HG02571 (cell line): ENCODE measurements around the gene CCN5.

Experiments used
- ATAC-seq: cut with Tn5 transposase; IDR thresholded peaks from one replicate; pipeline ENCODE4 v1.9.1; 2021; ENCODE audit warnings: mild to moderate bottlenecking, moderate library complexity; ENCODE audit not compliant: unreplicated experiment

The CCN5 gene

DNA sequence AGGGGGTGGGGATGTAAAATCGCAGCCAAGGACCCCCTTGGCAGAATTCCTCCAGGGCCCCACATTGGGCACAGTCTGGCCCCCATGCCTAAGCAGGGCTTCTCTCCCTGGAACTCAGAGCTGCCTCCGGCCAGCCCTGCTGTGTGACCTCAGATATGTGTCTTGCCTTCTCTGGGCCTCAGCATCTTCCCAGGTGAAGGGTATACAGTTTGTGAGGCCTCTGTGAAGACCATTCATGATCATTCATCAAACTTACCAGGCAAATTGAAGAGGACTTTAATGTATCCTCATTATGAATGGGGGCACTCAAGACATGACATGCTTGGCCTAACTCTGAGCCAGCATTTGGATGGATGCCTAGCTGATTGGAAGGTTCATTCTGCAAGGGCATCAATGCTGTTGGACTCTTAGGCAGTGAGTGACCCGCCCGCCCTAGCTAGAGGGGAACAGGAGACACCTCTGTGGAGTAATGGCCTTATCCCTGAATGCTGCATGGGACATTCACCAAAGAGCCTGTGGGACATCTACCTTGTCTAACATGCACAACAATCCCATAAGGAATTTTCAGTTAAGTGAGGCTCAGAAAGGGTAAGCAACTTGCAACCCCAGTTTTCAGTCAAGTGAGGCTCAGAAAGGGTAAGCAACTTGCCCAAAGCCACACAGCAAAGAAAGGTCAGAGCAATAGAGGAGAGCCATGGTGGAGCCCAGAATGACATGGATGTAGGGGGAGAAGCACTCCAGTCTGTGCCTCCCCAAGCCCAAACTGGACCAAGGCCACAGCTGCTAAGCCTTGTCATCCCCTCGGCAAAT lies 535 bp downstream of the CCN5 start:
- no peak for ATAC-seq

DNA sequence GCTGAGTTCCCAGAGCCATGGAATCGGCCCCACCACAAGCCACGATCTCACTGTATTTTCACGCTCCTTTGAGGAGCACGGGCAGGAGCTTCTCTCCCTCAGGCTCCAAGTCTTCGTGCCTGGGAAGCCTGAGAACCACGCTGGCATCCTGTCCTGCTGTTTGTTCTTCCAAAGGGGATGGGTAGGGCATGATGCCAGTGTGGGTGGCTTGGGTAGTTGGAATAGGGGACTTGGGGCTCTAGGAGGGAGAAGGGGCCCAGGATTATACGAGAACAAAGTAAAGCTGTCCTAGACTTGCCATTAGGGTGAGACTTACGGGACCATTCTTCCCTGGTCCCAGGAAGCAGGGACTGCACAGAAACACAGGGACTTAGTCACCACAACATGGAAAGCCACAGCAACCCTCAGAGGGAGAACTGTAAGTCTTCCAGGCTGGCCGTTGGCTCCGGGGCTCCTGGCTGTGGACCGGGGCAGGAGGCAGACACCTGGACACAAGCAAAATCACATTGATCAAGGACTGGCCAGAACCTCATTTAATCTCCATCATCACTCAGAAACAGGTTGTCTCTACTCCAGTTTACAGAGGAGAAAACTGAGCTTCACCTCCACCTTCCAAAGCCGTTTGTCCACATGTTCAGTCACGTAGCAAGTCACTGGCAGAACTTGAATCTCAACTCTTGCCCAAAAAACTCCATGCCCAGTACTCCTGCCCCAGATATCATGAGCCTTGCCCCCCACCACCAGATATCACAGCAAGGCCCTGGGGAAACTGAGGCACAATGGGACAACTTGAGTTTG lies 1.3 kb downstream of the CCN5 start:
- no peak for ATAC-seq

DNA sequence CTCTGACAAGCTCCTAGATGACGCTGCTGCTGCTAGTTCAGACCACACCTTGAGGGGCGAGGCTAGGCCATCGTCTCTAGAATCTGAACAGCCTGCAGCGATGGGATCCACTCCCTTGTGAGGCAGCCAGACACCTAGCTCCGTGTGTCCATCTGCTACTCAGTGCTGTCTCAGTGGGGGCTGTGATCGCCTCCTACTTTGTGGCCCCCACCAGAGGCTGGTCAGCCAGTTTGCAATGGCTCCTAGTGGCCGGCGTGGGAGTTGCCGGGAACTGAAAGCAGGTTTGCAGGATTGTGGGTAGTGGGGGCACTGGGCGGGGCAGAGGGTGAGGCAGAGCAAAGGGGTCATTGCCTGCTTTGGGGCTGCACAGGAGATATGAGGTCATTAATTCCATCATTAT lies 2.8 kb downstream of the CCN5 start:
- ATAC-seq, result no peak

DNA sequence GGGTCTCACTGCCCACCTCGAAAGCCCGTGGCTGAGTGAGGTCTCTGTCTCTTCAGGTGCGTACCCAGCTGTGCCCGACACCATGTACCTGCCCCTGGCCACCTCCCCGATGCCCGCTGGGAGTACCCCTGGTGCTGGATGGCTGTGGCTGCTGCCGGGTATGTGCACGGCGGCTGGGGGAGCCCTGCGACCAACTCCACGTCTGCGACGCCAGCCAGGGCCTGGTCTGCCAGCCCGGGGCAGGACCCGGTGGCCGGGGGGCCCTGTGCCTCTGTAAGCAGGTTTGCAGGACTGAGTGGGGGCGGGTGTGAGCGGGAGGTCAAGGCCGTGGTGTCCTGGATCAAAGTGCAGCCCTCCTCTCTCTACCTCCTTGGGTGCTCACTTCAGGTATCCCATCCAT lies 4.7 kb downstream of the CCN5 start:
- ATAC-seq, result no peak

DNA sequence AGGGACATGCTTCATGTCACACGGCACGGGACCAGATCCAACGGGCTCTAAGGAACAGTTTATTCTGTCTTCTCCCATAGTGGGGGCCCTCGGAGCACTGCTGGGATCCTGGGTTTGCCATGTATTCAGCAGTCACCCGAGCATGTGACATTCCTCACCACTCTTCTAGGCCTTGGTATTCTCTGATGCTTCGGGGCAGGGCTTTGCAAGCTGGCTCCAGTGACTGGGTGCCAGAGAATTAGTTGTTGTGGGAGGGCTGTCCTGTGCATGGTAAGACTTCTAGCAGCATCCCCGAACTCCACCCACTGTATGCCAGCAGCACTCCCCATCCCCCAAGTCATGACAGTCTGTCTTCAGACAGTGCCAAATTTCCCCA lies 5.4 kb downstream of the CCN5 start:
- ATAC-seq, result no peak

DNA sequence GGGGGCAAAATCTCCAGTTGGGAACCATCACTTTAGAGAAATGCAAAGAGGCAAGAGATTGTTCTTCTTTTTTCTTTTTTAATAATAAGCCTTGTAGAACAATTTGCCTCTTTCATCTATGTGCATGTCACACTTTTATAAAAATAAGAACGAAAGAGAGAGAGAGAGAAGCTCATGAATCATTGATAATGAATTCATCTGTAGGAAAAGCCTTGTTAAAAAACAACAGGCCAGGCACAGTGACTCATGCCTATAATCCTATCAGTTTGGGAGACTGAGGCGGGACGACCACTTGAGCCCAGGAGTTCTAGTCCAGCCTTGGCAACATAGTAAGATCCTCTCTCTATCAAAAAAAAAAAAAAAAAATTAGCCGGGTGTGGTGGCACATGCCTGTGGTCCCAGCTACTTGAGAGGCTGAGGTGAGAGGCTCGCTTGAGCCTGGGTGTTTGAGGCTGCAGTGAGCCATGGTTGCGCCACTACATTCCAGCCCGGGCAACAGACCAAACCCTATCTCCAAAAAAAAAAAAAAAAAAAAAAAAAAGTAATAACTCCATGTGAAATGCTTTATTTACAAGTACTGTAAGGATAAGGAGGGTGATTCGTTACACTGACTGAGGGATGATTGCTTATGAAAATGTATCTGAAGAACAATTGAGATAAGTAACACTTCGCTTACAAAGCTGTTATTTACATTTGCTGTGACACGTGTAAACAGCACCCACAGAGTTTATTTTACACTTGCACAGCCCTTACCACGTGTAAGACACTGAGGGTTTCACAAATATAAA lies 6.0 kb downstream of the CCN5 start:
- ATAC-seq, result no peak

DNA sequence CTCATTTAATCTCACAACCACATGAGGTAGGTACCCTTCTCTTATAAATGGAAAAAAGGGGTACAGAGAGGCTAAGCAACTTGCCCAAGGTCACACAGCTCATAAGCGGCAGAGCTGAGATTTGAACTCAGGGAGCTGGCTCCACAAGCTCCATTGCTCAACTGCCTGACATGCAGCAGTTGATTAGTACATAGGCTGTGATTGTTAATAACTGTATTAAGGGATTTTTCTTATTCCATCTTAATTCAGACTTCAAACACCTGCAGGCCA lies 6.6 kb downstream of the CCN5 start:
- no peak for ATAC-seq

DNA sequence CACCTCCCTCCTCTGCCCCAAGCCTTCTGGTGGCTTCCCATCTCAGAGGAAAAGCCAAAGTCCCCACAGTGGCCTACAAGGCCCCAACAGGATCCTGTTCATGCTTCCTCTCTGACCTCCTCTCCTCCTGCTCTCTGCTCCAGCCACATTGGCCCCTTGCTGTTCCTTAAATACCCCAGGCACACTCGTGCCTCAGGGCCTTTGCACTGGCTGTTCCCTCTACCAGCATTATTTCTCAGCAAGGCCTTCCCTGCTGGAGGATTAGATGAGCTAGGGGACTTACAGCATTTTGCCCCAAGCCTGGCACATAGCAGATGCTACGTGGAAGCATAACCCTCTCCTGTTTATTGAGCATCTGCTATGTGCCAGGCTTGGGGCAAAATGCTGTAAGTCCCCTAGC lies 7.8 kb downstream of the CCN5 start:
- ATAC-seq, result no peak

DNA sequence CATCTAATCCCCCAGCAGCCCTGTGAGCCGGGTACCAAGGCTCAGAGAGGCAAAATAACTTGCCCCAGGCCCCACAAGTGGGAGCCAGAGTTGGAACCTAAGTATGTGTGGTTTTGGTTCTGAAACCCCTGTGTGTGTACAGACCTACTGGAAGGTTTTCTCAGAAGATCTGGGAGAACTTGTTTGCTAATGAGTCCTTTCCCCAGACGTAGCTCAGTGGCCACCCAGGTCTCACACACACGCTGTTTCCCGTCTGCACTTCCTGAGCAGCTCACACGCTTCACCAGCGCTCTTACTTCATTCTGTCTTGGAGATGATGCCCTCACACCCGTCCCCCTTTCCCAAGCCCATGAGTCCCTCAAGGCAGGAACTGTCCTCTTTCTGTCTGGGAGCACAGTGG lies 8.2 kb downstream of the CCN5 start:
- ATAC-seq, result no peak

DNA sequence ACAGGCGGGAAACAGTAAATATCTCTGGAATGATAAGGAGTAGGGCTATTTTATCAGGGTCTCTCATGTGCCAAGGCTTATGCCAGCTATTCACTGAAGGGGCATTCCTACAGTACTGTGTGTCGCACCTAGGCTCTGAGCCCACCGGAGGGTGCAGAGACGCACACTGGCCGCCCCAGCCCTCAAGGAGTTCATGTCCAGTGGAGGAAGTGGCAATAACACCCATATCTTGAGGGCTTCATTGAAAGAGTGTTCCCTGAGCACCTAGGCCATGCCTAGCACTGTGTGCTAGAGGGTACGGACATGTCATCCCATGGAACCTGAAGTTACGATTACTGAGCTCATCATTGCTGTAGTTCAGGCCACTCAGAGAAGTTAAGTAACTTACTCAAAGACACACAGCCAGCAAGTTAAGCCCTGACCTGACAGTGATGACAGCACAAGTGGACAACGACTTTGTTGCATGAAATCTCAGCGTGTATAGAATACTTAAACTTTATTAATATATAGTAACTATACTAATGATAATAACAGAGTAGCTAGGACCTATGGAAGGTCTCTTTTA lies 8.7 kb downstream of the CCN5 start:
- ATAC-seq, result no peak

DNA sequence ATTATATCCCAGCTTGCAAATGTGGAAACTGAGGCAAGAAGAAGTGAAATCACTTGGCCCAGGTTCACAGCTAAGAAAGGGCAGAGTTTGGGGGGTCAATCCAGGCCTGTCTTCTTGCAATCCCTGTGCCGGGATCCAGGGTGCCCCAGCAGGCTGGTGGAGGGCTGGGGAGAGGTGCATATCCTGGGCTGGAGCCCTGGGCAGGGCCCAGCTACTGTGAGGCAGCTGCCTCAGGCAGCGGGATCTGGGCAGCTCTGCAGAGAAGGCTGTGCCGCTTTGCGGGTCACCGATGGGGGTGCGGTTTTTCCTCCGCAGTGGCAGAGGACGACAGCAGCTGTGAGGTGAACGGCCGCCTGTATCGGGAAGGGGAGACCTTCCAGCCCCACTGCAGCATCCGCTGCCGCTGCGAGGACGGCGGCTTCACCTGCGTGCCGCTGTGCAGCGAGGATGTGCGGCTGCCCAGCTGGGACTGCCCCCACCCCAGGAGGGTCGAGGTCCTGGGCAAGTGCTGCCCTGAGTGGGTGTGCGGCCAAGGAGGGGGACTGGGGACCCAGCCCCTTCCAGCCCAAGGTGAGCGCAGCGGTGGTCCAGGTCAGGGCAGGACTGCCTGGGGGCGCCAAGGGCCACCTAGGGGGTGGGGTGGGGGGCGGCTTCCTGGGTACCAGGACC lies 9.4 kb downstream of the CCN5 start:
- no peak for ATAC-seq

DNA sequence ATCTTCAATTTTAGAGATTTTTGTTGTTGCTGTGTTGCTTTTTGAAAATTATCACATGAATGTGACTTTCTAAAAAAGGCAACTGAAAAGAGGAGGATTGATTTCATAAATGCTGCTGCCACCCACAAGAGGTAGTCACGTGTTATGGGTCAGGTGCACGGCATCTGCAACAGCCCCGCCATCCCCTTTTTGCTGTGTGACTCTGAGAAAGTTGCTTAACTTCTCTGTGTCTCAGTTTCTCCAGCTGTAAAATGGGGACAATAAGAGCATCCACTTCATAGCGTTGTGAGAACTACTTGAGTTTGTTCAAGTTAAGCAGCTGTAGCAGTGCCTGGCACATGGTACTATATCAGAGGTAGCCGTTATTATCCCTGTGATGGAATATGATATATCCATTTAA lies 10.7 kb downstream of the CCN5 start:
- no peak for ATAC-seq

DNA sequence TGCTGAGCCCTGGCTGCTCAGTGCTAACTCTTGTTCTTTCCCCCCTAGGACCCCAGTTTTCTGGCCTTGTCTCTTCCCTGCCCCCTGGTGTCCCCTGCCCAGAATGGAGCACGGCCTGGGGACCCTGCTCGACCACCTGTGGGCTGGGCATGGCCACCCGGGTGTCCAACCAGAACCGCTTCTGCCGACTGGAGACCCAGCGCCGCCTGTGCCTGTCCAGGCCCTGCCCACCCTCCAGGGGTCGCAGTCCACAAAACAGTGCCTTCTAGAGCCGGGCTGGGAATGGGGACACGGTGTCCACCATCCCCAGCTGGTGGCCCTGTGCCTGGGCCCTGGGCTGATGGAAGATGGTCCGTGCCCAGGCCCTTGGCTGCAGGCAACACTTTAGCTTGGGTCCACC lies 11.9 kb downstream of the CCN5 start:
- no peak for ATAC-seq

DNA sequence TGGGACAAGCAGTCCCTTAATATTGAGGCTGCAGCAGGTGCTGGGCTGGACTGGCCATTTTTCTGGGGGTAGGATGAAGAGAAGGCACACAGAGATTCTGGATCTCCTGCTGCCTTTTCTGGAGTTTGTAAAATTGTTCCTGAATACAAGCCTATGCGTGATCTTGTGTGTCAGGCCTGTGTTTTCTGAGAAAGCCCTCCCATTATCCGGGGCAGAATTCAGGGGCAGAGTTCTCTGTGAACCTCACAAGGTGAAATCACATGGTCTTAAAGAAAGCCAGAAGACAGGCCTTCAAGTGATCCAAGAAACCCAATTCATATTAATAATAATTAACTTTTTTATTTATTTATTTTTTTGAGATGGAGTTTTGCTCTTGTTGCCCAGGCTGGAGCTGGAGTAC lies 12.5 kb downstream of the CCN5 start:
- ATAC-seq, result no peak

DNA sequence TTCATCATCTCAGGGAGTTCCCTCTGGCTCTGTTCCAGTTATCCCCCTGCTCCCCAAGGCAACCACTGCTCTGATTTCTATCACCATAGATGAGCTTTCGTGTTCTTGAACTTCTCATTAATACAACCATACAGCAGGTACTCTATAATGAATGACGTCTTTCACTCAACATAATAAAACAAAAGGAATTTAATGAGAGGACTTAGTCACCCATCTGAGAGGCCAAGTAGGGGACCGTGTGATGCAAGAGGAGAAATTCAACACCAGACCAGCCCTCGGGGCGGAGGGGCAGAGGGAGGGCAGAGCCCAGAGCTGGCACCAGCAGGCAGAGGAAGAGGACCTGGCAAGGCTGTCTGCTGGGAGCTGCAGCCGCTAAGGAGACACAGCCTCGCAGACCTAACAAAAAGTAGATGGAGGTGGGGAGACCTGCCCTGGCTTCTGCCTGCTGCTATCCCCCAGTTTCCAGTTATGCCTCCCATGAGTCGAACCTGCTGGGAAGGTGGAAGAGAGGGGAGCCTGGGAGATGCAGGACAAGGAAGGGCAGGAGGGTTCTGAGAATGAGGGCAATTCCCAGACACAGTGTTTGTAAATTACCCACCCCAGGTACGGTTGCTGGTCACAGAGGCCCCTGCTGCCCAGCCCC lies 13.8 kb downstream of the CCN5 start:
- ATAC-seq, result no peak

DNA sequence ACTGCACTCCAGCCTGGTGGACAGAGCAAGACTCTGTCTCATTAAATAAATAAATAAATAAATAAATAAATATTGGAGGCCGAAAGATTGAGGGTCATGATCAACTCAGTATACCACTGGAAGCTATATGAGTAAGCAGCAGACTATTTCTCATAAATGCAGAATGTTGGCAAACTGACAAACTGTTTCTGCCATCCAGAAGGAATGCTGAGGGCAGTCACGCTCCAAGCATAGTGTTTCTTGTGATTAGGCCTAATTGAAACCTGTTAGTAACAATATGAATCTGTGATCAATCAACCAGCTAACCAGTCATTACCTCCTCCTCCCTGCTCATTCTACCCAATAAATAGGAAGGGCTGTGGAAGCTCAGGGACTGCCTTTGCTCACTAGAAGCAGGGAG lies 15.3 kb downstream of the CCN5 start:
- no peak for ATAC-seq

DNA sequence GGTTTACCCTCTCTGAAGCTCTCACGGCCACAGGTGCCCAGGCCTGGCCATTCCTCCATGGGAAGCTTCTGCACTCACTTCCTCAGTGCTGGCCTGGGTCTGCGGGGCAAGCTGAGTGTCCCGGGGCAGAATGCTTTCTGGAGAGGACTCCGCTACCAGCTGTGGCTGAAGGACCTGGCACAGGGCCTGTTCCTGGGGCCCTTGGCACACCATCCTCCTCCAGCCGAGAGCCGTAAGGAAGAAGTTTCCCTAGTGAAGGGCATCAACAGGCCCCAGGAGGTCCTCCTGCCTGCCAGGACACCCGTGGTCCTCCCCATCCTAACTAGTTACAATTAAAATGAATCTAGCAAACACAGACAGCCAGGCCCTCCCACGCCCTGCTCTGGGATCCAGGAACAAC lies 16.5 kb downstream of the CCN5 start:
- ATAC-seq, result no peak

DNA sequence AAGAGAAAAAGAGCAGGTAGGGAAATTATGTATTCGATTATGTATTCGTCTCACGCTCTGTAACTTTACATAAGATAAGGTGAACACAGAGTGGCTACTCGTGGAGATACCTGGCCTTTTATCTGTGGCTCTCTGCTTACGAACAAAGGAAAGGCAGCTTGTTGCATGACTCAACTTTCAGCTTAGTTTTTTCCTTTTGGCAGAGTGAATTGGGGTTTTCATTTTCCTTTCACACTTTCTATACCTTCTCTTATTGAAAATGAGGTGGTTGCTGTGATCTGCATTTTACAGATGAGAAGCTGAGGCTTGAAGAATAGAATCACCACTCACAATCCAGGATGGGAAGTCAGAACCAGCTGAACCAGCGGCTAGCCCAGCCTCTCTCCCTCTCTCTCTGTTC lies 17.2 kb downstream of the CCN5 start:
- ATAC-seq, result no peak

DNA sequence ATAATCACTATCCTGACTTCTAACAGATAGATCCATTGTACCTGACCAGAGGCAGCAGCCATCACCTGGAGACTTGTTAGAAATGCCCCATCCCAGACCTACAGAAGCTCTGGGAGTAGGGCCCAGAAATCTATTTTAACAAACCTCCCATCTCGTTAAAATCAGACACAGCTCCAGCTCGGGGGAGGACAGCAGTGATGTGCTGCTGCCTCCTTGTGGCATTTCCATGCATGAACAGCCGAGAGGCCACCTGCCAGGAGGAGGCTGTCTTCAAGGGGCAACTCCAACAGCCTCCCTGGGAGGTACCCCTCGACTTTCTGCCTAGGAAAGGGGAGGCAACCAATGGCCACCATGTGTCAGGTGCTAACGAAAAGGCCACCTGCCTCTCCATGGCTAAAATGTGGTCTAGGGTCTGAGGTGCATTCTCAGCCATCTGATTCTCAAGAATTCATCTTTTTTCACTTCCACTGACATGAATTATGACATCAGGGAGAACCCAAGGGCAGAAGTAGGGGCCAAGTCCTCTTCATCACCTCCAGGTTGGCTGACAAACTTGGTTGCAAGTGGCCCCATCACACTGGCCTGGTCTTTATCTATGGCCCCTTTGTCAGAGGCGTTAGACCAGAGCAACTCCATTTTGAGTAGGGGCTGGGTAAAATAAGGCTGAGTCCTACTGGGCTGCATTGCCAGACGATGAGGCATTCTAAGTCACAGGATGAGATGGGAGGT lies 18.3 kb downstream of the CCN5 start:
- no peak for ATAC-seq

DNA sequence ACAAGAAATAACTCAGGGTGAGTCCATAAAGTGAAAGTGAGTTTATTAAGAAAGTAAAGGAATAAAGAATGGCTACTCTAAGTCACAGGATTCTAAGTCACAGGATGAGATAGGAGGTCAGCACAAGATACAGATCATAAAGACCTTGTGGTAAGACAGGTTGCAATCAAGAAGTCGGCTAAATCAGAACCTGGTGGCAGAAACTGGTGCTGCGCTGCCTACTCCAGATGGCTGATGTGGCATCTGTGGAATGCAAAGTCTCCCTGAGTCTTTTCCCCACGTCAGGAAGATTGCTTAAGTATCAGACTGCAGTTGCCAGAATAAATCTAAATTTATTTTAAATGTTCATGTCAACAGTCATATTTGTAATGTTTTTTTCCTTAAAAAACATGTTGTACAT lies 19.8 kb downstream of the CCN5 start:
- no peak for ATAC-seq
